DND-41 (cell line): ENCODE data around the gene PPP2R5B.

Experiments
- ATAC-seq: fragments of 200-7000 bp; cut with Tn5 transposase; 3 replicates; pipeline ENCODE4 v1.9.1; 2021; ENCODE audit warnings: low read depth; ENCODE audit not compliant: insufficient read depth
- DNase-seq: peaks from one replicate; pipeline ENCODE4 v3.0.0-alpha.2; 2020
- H2AFZ ChIP-seq: 2 replicates; pipeline ENCODE4 v1.6.0; 2012; ENCODE audit warnings: low read depth, low read length
- H3K27ac ChIP-seq: 2 replicates; pipeline ENCODE4 v1.5.1; 2012; ENCODE audit warnings: low read length, inconsistent platforms
- H3K27me3 ChIP-seq: fragments of 200-600 bp; sonication (generic); 2 replicates; pipeline ENCODE4 v1.6.0; 2012; ENCODE audit warnings: low read length, mild to moderate bottlenecking, inconsistent platforms; ENCODE audit not compliant: insufficient read depth, poor library complexity
- H3K36me3 ChIP-seq: 2 replicates; pipeline ENCODE4 v1.5.1; 2012; ENCODE audit warnings: low read length, inconsistent platforms; ENCODE audit not compliant: insufficient read depth
- H3K4me1 ChIP-seq: 2 replicates; pipeline ENCODE4 v1.5.1; 2012; ENCODE audit warnings: mild to moderate bottlenecking, low read length; ENCODE audit not compliant: insufficient read depth
- H3K4me2 ChIP-seq: 2 replicates; pipeline ENCODE4 v1.6.0; 2012; ENCODE audit warnings: mild to moderate bottlenecking, moderate library complexity, low read length, inconsistent platforms; ENCODE audit not compliant: insufficient read depth
- H3K4me3 ChIP-seq, 2 experiments: fragments of 200-600 bp in 1 of 2; shearing (Covaris generic) in 1 of 2; 2 replicates each; pipeline ENCODE4 v1.5.1; 2012 to 2016; ENCODE audit warnings: inconsistent platforms in 2 of 2, low read length in 2 of 2, mild to moderate bottlenecking in 2 of 2, low read depth in 1 of 2, moderate library complexity in 1 of 2
- H3K79me2 ChIP-seq: 2 replicates; pipeline ENCODE4 v1.6.0; 2012; ENCODE audit warnings: low read length, inconsistent platforms; ENCODE audit not compliant: insufficient read depth
- H3K9ac ChIP-seq: 2 replicates; pipeline ENCODE4 v1.6.0; 2012; ENCODE audit warnings: low read depth, mild to moderate bottlenecking, inconsistent platforms, low read length, moderate library complexity
- H3K9me3 ChIP-seq: 2 replicates; pipeline ENCODE4 v1.5.1; 2012; ENCODE audit warnings: low read length, moderate library complexity, mild to moderate bottlenecking, inconsistent platforms; ENCODE audit not compliant: insufficient read depth, severe bottlenecking
- H4K20me1 ChIP-seq: 2 replicates; pipeline ENCODE4 v1.6.0; 2012; ENCODE audit warnings: low read length; ENCODE audit not compliant: insufficient read depth
- CTCF ChIP-seq: IDR thresholded peaks from 2 replicates; pipeline ENCODE4 v1.5.1; 2012; ENCODE audit warnings: borderline replicate concordance, low read length, moderate library complexity, mild to moderate bottlenecking; ENCODE audit not compliant: poor library complexity, severe bottlenecking; ENCODE audit errors: extremely low read depth
- EZH2 ChIP-seq: IDR thresholded peaks from 3 replicates; pipeline ENCODE4 v1.6.1; 2012; ENCODE audit warnings: borderline replicate concordance, low read depth, mild to moderate bottlenecking, moderate library complexity, low read length, inconsistent platforms; ENCODE audit not compliant: severe bottlenecking

PPP2R5B gene

DNA sequence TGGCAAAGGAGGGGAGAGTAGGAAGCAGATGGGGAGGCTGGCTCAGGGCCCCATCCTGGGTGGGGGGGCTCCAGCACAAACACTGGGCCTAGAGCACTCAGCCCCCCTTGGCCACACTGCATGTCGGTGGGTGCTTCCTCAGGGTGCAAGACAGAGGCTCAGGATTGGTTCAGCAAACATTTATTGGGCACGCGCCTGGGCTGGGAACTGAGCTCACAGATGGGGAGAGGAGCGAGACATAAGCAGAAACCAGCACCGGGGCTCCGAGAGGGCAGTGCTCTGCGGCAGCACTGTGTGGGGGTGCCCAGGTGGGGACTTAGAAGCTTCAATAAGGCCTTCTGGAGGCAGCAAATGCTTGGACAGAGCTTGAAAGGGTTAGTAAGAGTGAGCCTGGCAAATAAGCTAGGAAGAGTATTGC, 34.0 kb upstream of the PPP2R5B start:
- Histone ChIP-seq H3K4me2 (no peak overlapping the region), H2AFZ (no peak overlapping the region), H4K20me1 (no peaks in the 10 kb centered on the region), H3K79me2 (no peaks in the 10 kb centered on the region), H3K9ac (no peak overlapping the region), H3K36me3 (peaks cover 4% of the 10 kb centered on the region; the same call in 1 of the 2 replicates), H3K4me3 (no peak overlapping the region), H3K9me3 (no peaks in the 10 kb centered on the region), H3K4me1 (peaks cover 12% of the 10 kb centered on the region), H3K27ac (no peak overlapping the region), H3K27me3 (no peaks in the 10 kb centered on the region)
- TF ChIP-seq EZH2 (no peak), CTCF (no peak)
- DNase-seq (no peak), ATAC-seq (no peak)

DNA sequence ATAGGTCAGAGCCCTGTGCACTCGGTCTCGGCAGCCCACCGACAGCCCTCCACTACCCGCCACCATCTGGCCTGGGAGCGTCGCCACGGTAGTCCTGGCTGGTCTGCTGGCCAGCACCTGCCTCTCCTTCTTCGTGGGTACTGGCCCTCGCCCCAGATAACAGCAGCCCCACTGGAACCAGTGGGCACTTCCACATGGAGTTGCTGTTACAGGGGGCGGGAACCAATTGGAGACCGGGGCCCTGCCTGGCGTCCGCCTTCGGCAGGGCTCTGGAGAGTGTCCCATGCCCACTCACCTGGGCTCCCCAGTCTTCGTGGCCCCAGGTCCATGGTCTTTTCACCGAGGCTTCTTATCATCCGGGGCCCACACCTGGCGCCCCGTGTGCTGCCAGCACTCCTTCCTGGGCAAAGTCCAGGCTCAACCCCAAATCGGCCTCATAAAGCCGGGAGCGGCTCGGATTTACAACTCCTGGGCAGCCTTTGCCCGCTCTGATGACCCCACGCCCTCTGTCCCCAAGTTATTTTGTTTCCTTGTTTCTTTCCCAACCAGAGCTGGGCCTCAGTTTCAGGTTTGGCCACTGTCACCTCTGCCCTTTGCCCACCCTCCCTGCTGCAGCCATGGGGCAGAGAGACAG, 33.2 kb upstream of the PPP2R5B start:
- ATAC-seq (no peak), DNase-seq (no peak)
- no peak overlapping the region for H2AFZ ChIP-seq
- no peak overlapping the region for H3K4me3 ChIP-seq
- no peak overlapping the region for H3K27ac ChIP-seq
- no peak overlapping the region for H3K4me2 ChIP-seq
- no peak for TF ChIP-seq EZH2
- no peak for TF ChIP-seq CTCF
- H4K20me1 ChIP-seq = no peaks in the 10 kb centered on the region
- H3K27me3 ChIP-seq = no peaks in the 10 kb centered on the region
- H3K36me3 ChIP-seq = peaks cover 10% of the 10 kb centered on the region
- H3K9ac ChIP-seq = no peak overlapping the region
- no peaks in the 10 kb centered on the region for H3K9me3 ChIP-seq
- H3K4me1 ChIP-seq = peaks cover 12% of the 10 kb centered on the region
- no peaks in the 10 kb centered on the region for H3K79me2 ChIP-seq

- Histone ChIP-seq H3K4me2 (no peak overlapping the region), H3K9me3 (no peaks in the 10 kb centered on the region), H3K9ac (no peak overlapping the region)
Observed at GRCh38 chr11:64891880-64892279, 32.6 kb upstream of the PPP2R5B start.

More at GRCh38 chr11:64891880-64892279, 32.6 kb upstream of the PPP2R5B start:
- Histone ChIP-seq H3K27ac (no peak overlapping the region), H3K36me3 (peaks cover 14% of the 10 kb centered on the region), H4K20me1 (no peaks in the 10 kb centered on the region), H3K79me2 (no peaks in the 10 kb centered on the region), H3K4me3 (no peak overlapping the region), H3K4me1 (peaks cover 12% of the 10 kb centered on the region), H3K27me3 (no peaks in the 10 kb centered on the region), H2AFZ (no peak overlapping the region)
- no peak for ATAC-seq
- DNase-seq = no peak
- TF ChIP-seq EZH2 = no peak
- no peak for TF ChIP-seq CTCF
